ENCODE measurements around the gene KYNU. TPM values are rescaled to one million over a fixed set of nuclear protein-coding genes. Genes with fewer than 3 reads are reported as not detected.
"Not testable (repeated sequence)": the region's sequence is repeated elsewhere in the genome, so short reads cannot be mapped to it uniquely, and the experiment has no call there.

The KYNU gene
- total RNA-seq, 1 experiment from 2014 or later, result 11.3 TPM

DNA sequence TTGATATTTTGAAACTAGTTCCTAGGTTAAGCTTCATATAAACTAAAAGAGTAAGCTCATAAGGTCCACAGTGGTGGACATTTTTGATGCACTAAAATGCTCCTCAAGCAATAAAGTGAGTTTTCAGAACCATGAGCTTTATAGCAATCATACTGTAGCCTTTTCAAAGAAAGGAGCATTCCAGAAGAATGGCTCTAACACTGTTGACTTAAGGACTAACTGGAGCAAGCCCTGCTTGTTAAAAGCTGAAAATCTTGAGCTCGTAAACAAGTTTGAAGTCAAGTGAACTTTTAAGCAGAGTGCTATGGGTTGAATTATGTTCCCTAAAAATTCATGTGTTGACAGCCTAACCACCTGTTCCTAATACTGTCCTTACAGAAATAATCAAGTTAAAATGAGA is 38.0 kb downstream of the KYNU start:
- no peak for DNase-seq (ENCODE audit: low read depth)

GRCh38 chr2:142918624-142919023 is 41.2 kb downstream of the KYNU start:
- no peak for DNase-seq (ENCODE audit: low read depth)

DNA sequence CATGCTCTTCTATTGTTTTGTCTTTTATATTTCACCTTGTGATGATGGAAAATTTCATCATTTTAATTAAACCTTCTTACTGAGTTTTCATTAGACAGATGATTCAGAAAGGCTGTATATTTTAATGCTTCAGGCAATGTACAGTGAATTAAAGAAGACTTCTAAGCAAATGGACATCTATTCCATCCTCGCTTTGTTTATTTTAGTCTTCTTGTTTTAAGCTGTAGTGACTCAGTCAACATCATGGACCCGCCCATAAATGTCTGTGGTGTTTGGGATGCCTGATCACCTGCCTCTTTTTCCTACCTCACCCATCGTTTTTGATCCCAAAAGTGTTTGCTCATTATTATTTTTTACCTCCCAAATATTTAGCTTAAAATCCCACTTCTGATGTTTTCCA is 43.1 kb downstream of the KYNU start:
- peak; percentile 59 for DNase-seq (ENCODE audit: low read depth)

DNA sequence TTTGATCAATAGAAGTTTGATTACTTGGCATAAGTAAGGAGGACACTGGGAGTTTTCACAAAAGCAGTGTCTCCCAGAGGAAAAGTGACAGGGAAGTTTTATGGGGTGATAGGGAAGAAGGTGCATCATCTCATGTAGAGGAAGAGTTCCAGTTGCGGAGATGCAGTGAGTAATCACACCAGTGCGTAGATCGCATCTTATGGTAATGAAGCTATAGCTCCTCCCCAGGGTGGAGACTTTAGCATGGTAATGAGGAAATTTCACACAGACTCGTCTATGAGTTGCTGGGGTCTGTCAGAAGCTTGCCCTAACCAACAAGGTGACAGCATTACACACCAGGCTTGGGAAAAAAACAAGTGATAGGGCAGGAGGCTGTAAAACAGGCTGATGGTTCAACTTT is 49.0 kb downstream of the KYNU start:
- no peak for DNase-seq (ENCODE audit: low read depth)

GRCh38 chr2:142930835-142931398 is 53.5 kb downstream of the KYNU start:
- DNase-seq (ENCODE audit: low read depth), result no peak

- no peak for DNase-seq (ENCODE audit: low read depth)
Observed at GRCh38 chr2:142933916-142934315, 56.5 kb downstream of the KYNU start.

GRCh38 chr2:142935563-142936089 is 58.2 kb downstream of the KYNU start:
- no peak for DNase-seq (ENCODE audit: low read depth)

GRCh38 chr2:142936629-142937028 is 59.2 kb downstream of the KYNU start:
- DNase-seq (ENCODE audit: low read depth), result peak; percentile 17

DNA sequence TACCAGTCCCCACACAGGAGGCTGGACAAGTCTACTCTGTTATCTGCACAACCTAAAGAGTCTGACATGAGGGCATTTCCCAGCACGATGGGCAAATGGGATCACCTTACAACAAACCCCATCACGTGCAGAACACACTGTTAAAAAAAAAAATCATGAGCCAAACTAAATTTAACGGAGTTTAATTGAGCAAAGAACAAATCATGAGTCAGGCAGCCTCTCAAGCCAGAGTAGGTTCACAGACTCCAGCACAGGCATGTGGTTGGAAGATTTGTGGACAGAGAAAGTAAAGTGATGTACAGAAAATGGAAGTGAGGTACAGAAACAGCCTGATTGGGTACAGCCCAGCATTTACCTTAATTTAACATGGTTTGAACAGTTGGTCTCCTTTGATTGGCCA is 59.9 kb downstream of the KYNU start:
- DNase-seq (ENCODE audit: low read depth), result peak; percentile 80

- DNase-seq (ENCODE audit: low read depth), result peak; percentile 66
Observed at GRCh38 chr2:142938240-142938639, 60.8 kb downstream of the KYNU start.

DNA sequence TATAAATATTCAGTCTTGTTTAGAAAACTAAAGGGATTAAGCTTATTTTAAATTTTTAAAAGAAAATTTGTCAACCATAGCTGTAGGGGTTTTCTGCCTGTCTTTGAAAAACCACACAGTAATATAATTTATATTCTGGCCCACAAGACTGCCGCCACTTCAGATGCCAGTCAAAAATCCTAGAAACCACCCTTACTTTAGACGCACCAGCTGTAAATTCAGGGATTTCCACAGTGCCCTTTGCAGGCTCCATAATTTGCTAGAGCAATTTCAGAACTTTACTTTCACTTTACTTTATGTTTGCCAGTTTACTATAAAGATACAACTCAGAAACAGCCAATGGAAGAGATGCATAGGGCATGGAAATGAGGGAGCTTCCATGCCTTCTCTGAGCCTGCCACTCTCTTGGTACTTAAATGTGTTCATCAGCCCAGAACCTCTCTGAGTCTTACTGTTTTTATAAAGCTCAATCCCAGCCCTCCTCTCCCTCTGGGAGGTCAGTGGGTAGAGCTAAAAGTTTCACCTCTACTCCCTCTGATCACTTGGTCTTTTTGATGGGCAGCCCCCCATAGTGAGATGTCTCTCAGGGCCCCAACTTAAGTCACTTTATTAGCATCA is 63.3 kb downstream of the KYNU start:
- peak; percentile 57 for DNase-seq (ENCODE audit: low read depth)

GRCh38 chr2:142942690-142943089 is 65.2 kb downstream of the KYNU start:
- no peak for DNase-seq (ENCODE audit: low read depth)

DNA sequence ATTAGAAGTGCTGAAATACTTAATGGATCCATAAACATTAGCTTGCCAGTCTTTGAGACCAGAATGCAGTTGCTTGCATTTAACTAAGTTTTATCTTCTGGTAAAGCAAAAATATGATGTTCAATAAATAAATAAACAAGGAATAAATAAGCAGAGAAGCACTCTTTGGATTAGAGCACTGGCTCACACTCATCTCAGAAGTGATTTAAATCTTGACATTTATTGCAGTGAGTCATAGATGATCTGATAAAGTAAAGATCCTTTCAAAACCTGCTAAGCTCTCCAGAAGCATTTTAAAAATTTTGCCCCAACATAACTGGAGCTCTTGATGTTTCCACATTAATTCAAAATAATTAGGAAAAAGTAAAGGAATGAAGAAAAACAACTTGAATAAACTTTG is 66.8 kb downstream of the KYNU start:
- DNase-seq (ENCODE audit: low read depth), result peak; percentile 84

DNA sequence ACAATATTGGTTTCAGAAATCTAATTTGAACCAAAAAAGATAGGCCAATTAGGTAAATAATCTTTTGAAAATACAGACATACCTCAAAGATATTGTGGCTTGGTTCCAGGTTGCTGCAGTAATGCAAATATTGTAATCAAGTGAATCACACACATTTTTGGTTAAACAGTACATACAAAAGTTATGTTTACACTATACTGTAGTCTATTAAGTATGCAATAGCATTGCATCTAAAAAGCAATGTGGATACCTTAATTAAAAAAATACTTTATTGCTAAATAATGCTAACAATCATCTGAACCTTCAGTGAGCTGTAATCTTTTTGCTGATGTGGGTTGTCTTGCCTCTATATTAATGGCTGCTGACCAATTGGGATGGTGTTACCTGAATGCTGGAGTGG is 67.3 kb downstream of the KYNU start:
- DNase-seq (ENCODE audit: low read depth), result no peak

- DNase-seq (ENCODE audit: low read depth), result peak; percentile 64
Observed at GRCh38 chr2:142946941-142947340, 69.5 kb downstream of the KYNU start.

DNA sequence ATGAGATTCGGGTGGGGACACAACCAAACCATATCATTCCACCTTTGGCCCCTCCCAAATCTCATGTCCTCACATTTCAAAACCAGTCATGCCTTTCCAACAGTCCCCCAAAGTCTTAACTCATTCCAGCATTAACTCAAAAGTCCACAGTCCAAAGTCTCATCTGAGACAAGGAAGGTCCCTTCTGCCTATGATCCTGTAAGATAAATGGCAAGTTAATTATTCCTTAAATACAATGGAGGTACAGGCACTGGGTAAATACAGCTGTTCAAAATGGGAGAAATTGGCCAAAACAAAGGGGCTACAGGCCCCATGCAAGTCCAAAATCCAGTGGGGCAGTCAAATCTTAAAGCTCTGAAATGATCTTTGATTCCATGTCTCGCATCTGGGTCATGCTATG is 71.3 kb downstream of the KYNU start:
- DNase-seq (ENCODE audit: low read depth), result not testable (repeated sequence)

GRCh38 chr2:142950323-142950722 is 72.9 kb downstream of the KYNU start:
- DNase-seq (ENCODE audit: low read depth), result not testable (repeated sequence)

DNA sequence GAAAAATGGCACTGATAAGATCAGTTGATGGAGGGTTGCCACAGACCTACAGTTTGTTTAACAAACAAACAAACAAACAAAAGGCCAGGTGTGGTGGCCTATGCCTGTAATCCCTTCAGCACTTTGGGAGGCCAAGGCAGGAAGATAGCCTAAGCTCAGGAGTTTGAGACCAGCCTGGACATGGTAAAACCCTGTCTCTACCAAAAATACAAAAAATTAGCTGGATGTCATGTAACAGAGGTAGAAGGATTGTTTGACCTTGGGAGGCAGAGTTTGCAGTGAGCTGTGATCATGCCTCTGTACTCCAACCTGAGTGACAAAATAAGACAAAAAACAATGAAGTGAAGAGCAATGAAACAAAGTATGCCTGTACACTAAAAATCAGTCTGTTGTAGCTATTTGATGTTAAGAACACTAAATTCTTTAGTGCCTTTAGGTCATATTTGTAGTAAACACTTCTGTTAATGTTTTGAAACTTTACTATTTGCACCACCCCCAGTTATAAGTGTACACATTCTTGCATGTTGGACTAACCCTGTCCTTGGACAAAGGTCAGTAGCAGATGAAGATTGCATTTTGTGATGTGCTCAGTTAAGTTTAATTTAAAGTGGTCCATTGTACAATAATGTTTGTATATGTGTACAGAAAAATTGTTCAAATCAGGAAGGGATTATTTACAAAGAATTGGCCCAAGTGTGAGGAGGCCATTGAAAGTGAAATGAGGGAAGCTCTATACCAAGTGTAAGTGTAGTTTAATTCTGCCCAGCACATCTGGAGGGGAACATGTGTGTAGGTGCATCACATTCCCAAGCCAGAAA is 73.9 kb downstream of the KYNU start:
- DNase-seq (ENCODE audit: low read depth), result no peak

DNA sequence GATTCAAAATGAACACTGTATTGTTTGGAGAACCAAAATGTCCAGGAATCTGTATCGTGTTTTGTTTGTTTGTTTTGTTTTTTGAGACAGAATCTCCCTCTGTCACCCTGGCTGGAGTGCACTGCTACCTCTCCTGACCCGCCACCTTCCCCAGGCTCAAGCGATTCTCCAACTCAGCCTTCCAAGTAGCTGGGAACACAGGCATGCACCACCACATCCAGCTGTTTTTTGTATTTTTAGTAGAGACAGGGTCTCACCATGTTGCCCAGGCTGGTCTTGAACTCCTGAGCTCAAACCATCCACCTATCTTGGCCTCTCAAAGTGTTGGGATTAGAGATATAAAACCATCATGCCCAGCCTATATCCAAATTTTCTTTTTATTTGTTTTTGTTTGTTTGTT is 74.6 kb downstream of the KYNU start:
- no peak for DNase-seq (ENCODE audit: low read depth)

GRCh38 chr2:142952793-142953494 is 75.5 kb downstream of the KYNU start:
- no peak for DNase-seq (ENCODE audit: low read depth)

DNA sequence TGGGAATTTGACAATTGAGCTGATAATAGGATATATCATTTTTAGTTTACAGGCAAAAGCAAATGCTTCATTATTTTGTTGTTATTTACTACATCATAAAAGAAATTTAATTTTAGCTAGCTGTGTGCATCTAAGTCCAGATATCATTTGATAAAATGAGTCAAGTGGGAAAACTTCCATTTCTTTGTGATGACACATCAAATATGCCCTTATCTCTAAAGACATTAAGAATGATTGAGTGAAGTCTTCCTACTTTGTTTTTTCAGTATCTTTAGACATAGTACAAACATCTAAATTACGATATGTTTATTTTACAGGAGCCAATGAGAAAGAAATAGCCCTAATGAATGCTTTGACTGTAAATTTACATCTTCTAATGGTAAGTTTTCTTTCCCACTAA is 77.0 kb downstream of the KYNU start:
- peak; percentile 61 for DNase-seq (ENCODE audit: low read depth)

GRCh38 chr2:142957144-142957543 is 79.7 kb downstream of the KYNU start:
- no peak for DNase-seq (ENCODE audit: low read depth)

All from M059J (cell line).